HPDE6-E6E7 (cell line): ENCODE results near the gene C11orf71.

Source experiments
- DNase-seq: peaks from one replicate; pipeline ENCODE4 v3.0.0; 2011; ENCODE audit warnings: missing footprints; ENCODE audit errors: extremely low spot score

The C11orf71 gene

DNA sequence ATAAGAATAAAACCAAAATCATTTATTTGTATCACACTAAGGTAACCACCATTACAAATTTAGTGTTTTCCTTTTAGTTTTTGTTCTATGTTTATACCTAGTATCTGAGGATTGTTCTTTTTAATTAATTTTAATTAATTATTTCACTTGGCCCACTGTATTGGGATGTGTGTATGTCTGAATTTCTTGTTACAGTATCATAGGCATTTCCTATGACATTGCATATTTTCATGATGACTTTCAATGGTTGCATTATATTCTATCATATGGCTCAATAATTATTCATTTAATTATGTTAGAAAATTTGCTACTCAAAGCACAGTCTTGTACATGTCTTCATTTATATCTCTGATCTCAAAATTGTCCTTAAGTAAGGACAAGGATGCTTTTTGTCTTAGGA lies 41.0 kb downstream of the C11orf71 start:
- DNase-seq, result no peak

- no peak for DNase-seq
These were observed 41.6 kb downstream of the C11orf71 start for GRCh38 chr11:114358716-114359115.

DNA sequence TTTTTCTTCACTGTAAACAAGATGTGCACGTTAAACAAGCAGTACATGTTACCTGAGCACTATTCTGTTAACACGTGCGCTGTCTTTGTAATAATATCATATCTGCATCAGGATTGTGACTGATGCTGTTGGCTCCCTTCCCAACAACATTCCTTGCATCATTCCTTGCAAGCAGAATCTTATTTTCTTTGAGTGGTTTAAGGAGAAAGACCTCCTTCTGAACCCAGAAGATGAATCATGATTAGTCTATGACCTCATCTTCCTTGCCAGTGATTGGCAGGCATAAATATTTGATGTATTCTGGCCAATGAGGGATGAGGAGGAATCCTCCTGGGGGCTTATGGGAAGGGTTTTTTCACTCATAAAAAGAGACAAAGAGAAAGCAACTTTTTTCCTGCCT lies 46.2 kb downstream of the C11orf71 start:
- peak; percentile 64 for DNase-seq

DNA sequence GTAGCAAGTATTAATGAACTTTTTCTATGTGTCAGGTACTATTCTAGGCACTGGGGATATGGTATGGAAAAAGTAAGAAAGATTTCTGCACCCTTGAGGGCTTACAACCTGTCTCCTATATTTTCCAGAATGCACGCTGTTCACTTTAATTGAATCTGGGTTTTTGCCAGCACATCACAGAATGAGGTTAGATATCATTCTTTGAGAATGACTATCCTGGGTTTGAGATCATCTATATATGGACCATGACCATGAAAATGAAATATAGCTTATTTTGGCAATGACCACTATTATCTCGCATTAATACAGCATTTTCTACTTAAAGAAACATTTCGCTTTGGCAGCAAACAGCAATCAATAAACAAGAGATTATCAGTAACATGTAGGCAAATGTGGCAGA lies 46.9 kb downstream of the C11orf71 start:
- DNase-seq, result no peak

DNA sequence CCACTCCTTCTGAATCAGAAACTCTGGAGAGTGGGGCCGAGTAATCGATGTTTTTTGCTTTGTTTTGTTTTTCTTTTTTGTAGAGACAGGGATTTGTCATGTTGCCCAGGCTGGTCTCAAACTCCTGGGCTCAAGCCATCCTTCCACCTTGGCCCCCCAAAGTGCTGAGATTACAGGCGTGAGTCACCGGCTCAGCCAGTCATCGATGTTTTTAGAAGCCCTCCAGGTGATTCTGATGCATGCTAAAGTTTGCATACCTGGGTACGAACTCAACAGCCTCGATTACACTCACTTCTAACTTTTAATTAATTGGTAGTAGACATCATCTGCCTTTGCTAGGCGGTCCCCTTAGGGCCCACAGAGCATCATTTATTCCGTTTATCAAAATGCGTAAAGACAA lies 50.3 kb downstream of the C11orf71 start:
- no peak for DNase-seq
